Measurements from ENCODE around the gene SCARB1. TPM values are rescaled to one million over a fixed set of nuclear protein-coding genes. Genes with fewer than 3 reads are reported as not detected.

SCARB1 gene
- total and polyA plus RNA-seq, 2 of the 13 experiments (the other 11 are each of a cell fraction or from before 2014, with no cell fraction given) = 63.4 to 160 TPM

DNA sequence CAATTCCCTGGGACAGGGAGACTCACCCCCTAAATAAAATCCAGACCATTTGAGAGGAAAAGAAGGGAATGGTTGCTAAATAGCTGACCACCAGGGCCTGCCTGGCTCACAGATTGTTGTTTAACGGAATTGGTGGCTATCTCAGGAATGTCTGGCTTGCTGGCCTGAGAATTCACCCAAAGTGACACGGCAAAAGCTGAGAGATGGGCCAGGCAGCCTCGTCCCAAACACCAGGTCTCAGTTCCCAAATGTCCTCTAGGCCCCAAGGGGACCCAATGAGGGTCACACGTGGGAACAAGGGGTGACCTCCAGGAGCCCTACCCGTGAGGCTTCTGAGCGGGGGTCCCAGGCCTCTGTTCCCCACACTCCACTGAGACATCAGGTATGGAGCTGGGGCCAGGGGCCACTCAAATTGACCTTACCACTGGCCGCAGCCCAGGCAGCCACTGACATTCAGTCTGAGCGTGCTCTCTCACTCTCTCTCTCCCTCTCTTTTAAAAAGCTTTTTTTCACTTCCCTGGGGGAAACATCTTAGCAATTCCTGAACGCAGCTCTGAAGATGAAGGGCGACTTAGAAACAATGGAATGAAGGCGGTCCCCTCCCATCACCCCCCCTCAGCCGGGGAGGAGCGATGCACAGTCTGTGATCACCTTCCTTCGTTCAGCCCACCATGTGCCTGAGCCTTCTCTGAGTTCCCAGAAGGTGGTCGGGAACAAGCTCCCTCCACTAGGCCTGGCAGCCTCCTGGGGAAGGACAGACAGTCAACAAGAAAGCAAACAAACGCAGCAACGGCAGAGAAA is 131.2 kb downstream of the SCARB1 start (continued):
- TF ChIP-seq, protein P1, sequence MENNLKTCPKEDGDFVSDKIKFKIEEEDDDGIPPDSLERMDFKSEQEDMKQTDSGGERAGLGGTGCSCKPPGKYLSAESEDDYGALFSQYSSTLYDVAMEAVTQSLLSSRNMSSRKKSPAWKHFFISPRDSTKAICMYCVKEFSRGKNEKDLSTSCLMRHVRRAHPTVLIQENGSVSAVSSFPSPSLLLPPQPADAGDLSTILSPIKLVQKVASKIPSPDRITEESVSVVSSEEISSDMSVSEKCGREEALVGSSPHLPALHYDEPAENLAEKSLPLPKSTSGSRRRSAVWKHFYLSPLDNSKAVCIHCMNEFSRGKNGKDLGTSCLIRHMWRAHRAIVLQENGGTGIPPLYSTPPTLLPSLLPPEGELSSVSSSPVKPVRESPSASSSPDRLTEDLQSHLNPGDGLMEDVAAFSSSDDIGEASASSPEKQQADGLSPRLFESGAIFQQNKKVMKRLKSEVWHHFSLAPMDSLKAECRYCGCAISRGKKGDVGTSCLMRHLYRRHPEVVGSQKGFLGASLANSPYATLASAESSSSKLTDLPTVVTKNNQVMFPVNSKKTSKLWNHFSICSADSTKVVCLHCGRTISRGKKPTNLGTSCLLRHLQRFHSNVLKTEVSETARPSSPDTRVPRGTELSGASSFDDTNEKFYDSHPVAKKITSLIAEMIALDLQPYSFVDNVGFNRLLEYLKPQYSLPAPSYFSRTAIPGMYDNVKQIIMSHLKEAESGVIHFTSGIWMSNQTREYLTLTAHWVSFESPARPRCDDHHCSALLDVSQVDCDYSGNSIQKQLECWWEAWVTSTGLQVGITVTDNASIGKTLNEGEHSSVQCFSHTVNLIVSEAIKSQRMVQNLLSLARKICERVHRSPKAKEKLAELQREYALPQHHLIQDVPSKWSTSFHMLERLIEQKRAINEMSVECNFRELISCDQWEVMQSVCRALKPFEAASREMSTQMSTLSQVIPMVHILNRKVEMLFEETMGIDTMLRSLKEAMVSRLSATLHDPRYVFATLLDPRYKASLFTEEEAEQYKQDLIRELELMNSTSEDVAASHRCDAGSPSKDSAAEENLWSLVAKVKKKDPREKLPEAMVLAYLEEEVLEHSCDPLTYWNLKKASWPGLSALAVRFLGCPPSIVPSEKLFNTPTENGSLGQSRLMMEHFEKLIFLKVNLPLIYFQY (CRISPR knock-in tag; IDR thresholded peaks at IDR 0.05; ENCODE audit: borderline replicate concordance) = no peak
- no peak for TF ChIP-seq PCBP2 (optimal IDR thresholded peaks at IDR 0.05; ENCODE audit: low read depth, low read length, poor library complexity, severe bottlenecking)

DNA sequence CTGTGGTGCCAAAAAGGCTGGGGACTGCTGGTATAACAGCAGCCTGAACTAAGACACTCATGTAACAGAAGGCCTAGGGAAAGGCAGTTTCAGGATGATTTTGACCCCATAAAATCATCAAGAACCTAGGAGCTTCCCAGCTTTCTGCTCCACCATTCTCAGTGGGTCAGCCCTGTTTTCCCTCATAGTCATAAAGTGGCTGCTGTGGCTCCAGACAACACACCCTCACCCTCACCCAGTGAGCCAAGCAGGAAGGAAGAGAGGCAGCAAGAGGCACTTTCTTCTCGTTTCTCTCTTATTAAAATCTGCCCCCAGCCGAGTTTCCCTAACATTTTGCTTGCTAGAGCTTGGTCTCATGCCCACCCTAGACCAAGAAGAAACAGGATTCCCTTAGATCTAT is 131.8 kb downstream of the SCARB1 start:
- FAIRE-seq (no peak), ATAC-seq (no peak), DNase-seq (ENCODE audit: low spot score) (no peak)
- no peak overlapping the region for H3K27ac ChIP-seq (ENCODE audit: extremely low read length, insufficient read depth, low read length)
- no peak overlapping the region for H3K9ac ChIP-seq (ENCODE audit: insufficient read depth, low read depth, low read length)
- no TSS peak for BruUV-seq (replicated peaks)
- peaks cover 71% of the 10 kb centered on the region for H3K4me1 ChIP-seq (ENCODE audit: insufficient read depth, low read length)
- no peaks in the 10 kb centered on the region for H3K36me3 ChIP-seq (replicated peaks in 1 of 2; ENCODE audit: control insufficient read depth in 1 of 2, insufficient read depth in 2 of 2, low read length in 2 of 2)
- CTCF ChIA-PET (ENCODE audit: low intra/inter-chr PET ratio, low total read pairs) = no interaction called here
- H3K9me3 ChIP-seq (ENCODE audit: low read length) = no peaks in the 10 kb centered on the region
- H3K79me2 ChIP-seq (ENCODE audit: insufficient read depth, low read length) = no peaks in the 10 kb centered on the region
- no peak overlapping the region for H2AFZ ChIP-seq (ENCODE audit: low read length)
- H4K20me1 ChIP-seq (ENCODE audit: insufficient read depth, low read length) = no peaks in the 10 kb centered on the region
- H3K4me3 ChIP-seq (replicated peaks in 1 of 3; ENCODE audit: insufficient read depth in 1 of 3, low read depth in 2 of 3, low read length in 3 of 3) = no peak overlapping the region
- TF ChIP-seq GABPB1 (CRISPR knock-in tag; IDR thresholded peaks at IDR 0.05) (no peak), ZNF143 (CRISPR knock-in tag; IDR thresholded peaks at IDR 0.05) (no peak), BRCA1 (CRISPR knock-in tag; IDR thresholded peaks at IDR 0.05) (no peak), DNMT1 (CRISPR knock-in tag; IDR thresholded peaks at IDR 0.05) (no peak)
- in situ Hi-C loops (cut with HindIII; ENCODE audit: extremely low pct_ligation_motif_present, low pct_unique_long_range_greater_than_20kb) (no loop called here), intact Hi-C loops (cut with micrococcal nuclease; ENCODE audit: unreplicated experiment) (loop anchor here (10.0 kb wide), 1 partner anchor 167 kb away; the partner anchor contains the start of gene NCOR2)
- no peaks in the 10 kb centered on the region; a peak in 1 of 5 replicates for H3K27me3 ChIP-seq (ENCODE audit: control insufficient read depth in 1 of 2, insufficient read depth in 2 of 2, low read length in 2 of 2)
- WGBS (ENCODE audit: low lambda C conversion rate) = 76% methylated on average over 2 of the region's 2 CpGs
- H3K4me2 ChIP-seq (ENCODE audit: low read depth, low read length) = no peak overlapping the region
- POLR2A ChIA-PET = no interaction called here
